NK-92 treated with Interleukin-12 subunit alpha and Interleukin-12 subunit beta, amount 100 ng/mL, for 24 hours (cell line): ENCODE measurements around the gene MUC21.
"Not testable (repeated sequence)": the region's sequence is repeated elsewhere in the genome, so short reads cannot be mapped to it uniquely, and the experiment has no call there.

Source experiments
- DNase-seq: peaks from one replicate; lab custom pipeline; 2025; lab: John Stamatoyannopoulos, UW

Gene MUC21

DNA sequence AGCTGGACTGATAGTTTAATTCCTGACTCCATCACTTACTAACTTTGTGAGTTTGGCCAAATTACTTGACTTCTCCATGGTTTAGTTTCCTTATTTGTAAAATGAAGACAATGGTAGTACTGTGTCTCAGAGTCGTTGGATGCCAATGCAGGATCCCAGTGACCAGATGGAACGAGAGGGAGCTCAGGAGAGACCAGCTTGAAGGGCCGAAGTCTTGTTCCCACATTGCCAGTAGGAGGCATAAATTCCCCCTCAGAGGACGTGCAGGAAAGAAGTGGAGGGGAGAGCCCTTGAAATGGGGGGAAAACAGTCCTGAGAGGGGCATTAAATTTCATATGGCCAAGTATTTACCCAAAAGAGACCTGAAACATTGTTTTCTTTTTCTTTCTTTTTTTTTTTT lies 24.6 kb downstream of the MUC21 start:
- no peak for DNase-seq

DNA sequence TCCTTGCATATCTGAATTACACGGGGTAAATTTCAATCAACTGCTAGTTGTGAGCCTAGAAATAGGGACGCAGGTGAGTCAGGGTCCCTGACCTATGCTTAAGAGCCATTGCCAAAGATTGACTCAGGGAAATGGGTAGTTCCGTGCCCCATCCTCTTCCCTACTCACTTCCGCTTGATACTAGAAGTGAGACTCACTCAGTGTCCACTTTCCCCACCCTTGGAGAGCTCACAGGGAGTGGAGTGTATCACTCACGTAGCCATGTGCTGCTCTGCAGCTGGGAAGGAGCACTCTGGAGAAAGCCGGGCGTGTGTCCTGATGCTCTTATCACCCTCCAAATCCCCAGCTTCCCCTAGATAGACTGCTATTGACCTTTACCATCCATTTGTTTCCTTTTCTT lies 26.2 kb downstream of the MUC21 start:
- no peak for DNase-seq

DNA sequence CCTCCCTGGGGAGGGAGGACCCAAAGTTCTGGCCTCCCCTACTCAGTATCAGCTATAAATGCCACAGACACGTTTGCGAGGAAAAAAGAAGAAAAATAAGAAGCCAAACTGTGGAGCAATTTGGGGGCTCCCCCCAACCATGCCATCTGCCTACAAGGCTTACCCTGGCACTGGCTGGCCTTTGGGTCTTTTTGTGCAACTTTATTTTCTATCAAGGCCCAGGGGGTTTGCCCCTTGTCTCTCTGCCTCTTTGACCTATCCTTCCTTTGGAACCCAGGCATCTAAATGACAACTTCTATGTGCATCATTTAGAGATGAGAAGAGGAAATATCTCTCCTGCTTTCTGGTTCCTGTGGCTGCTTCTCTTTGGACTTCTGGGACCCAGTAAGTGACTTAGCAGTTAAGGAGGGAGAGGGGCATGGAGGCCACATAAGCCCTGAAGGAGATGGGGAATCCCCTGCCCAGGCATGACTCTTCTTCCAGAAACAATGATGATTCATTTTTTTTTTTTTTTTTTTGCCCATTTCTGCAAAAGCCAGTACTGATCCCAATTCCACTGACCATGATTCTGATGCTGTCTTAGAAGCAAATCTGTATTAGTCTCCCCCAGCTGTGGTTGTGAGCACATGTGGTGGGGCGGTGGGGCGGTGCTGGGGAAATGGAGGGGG lies 27.0 kb downstream of the MUC21 start, which contains the start of gene MUC22:
Gene MUC22, plus strand, starts transcription at position 82 of the 668 bp plus-strand sequence. Its CDS starts 233 bp downstream, at position 315.
- DNase-seq = no peak

DNA sequence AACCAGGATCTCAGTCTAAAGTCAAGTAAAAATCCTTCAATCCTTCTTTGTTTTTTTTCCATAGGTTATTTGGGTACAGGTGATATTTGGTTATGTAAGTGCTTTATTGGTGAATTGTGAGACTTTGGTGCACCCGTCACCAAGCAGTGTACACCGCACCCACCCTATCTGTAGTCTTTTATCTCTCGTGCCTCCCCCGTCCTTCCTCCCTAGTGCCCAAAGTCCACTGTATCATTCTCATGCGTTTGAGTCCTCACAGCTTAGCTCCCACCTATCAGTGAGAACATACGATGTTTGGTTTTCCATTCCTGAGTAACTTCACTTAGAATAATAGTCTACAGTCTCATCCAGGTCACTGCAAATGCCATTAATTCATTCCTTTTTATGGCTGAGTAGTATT lies 27.6 kb downstream of the MUC21 start:
- no peak for DNase-seq

DNA sequence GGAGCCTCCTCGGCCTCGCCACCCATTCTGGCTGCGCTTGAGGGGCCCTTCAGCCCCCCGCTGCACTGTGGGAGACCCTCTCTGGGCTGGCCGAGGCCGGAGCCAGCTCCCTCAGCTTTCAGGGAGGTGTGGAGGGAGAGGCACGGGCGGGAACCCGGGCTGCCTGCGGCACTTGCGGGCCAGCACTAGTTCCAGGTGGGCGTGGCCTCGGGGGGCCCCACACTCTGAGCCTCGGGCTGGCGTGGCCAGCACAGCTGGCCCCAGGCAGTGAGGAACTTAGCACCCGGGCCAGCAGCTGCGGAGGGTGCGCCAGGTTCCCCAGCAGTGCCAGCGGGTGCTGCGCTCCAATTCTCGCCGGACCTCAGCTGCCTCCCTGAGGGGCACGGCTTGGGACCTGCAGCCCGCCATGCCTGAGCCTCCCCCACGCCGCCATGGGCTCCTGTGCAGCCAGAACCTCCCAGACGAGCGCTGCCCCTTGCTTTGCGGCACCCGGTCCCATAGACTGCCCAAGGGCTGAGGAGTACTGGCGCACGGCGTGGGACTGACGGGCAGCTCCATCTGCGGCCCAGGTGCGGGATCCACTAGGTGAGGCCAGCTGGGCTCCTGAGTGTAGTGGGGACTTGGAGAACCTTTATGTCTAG lies 33.3 kb downstream of the MUC21 start:
- no peak for DNase-seq

DNA sequence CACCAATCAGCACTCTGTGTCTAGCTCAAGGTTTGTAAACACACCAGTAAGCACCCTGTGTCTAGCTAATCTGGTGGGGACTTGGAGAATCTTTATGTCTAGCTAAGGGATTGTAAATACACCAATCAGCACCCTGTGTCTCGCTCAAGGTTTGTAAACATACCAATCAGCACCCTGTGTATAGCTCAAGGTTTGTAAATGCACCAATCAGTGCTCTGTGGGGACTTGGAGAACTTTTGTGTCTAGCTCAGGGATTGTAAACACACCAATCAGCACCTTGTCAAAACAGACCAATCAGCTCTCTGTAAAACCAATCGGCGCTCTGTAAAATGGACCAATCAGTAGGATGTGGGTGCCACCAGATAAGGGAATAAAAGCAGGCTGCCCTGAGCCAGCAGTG lies 33.9 kb downstream of the MUC21 start:
- not testable (repeated sequence) for DNase-seq

DNA sequence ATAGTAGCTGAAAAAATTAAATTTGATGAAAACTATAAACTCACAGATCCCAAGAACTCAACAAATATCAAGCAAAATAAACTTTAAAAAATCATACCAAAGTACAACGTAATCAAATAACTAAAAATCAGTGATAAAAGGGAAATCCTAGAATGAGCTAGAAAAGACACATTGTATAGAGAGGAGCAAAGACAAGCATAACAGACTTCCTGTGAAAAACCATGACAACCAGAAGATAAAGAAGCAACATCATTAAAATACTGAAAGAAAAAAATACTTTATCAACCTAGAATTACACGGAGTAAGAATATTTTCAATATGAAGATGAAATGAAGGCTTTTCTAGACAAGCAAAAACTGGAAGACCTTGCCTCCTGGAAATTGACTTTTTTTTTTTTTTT lies 36.5 kb downstream of the MUC21 start:
- DNase-seq = no peak

DNA sequence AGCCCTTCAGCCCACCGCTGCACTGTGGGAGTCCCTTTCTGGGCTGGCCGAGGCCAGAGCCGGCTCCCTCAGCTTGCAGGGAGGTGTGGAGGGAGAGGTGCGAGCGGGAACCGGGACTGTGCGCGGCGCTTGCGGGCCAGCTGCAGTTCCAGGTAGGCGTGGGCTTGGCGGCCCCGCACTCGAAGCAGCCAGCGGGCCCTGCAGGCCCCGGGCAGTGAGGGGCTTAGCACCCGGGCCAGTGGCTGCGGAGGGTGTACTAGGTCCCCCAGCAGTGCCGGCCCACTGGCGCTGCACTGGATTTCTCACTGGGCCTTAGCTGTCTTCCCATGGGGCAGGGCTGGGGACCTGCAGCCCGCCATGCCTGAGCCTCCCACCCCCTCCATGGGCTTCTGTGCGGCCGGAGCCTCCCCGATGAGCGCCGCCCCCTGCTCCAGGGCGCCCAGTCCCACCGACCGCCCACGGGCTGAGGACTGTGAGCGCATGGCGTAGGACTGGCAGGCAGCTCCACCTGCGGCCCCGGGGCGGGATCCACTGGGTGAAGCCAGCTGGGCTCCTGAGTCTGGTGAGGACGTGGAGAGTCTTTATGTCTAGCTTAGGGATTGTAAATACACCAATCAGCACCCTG lies 37.2 kb downstream of the MUC21 start:
- not testable (repeated sequence) for DNase-seq

DNA sequence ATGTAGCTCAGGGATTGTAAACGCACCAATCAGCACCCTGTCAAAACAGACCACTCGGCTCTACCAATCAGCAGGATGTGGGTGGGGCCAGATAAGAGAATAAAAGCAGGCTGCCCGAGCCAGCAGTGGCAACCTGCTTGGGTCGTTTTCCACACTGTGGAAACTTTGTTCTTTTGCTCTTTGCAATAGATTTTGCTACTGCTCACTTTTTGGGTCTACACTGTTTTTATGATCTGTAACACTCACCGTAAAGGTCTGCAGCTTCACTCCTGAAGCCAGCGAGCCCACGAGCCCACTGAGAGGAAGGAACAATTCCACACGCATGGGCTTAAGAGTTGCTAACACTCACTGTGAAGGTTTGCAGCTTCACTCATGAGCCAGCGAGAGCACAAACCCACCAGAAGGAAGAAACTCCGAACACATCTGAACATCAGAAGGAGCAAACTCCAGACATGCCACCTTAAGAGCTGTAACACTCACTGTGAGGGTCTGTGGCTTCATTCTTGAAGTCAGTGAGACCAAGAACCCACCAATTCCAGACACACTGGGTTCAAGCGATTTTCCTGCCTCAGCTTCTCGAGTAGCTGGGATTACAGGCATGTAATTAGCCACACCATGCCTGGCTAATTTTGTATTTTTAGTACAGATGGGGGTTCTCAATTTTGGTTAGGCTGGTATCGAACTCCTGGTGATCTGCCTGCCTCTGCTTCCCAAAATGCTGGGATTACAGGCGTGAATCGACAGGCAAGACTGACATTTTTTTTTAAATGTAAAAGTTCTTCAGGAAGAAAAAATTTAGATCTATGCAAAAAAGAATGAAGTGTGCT lies 38.4 kb downstream of the MUC21 start:
- DNase-seq = not testable (repeated sequence)

DNA sequence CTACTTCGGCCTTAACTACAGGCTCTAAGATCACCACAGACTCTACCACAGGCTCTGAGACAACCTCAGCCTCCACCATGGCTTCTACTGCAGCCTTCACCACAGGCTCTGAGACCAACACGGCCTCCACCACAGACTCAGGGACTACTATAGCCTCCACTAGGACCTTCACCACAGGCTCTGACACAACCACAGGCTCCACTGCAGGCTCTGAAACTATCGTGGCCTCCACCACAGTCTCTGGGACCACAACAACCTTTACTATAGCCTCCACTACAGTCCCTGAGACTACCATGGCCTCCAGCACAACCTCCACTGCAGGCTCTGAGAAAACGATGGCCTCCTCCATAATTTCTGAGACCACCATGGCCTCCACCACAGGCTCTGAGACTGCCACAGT lies 42.1 kb downstream of the MUC21 start:
- DNase-seq = no peak

DNA sequence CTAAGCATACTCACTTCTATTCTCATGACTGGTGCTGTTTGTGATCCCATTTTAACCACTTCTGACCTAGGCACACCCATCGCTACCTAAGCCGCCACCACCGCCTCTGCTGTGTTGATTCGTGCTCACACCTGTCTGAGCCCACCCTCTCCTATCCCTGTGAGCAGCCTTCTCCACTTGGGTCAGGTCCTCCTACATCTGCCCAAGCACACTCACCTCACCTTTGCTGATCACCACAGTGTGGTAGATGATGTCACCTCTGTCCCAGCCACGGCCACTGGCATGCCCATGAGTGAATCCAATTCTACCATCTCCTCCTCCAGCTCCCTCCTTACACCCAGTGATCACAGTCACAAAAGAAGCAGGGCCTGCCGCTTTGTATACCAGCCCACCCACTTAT lies 47.6 kb downstream of the MUC21 start:
- DNase-seq = no peak

DNA sequence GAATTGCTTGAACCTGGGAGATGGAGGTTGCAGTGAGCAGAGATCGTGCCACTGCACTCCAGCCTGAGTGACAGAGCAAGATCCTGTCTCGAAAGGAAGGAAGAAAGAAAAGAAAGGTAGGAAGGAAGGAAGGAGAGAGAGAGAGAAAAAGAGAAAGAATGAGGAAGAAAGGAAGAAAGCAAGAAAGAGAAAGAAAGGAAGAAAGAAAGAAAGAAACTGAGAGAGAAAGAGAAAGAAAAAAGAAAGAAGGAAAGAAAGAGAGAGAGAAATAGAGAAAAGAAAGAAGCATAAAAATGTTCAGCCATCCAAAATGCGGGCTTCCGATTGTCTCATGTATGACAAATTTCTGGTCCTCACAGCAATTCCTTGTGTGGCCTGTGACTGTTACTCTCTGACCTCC lies 49.6 kb downstream of the MUC21 start:
- DNase-seq = no peak

DNA sequence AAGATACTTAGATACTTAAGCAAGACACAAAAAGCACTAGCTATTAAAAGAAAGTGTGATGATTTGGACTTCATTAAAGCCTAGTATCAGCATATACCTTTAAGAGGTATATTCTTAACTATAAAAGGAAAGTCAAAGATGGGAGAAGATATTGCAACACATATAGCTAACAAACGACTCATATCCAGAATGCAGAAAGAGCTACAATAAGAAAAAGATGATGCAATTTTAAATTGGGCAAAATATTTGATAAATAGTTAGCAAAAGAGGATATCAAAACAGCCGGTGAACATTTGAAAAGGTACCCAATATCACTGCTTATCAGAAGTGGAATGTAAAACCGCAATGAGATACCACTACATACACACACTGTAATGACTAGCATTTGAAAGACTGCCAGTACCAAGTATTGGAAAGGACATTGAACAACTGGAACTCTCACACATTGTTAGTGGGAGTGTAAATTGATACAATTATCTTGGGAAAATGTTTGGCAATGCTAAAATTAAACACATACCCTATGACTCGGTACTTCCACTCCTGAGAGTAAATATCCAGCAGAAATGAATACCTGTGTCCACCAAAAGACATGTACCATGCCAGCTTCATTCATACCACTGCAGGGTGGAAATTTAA lies 52.5 kb downstream of the MUC21 start:
- DNase-seq = no peak

DNA sequence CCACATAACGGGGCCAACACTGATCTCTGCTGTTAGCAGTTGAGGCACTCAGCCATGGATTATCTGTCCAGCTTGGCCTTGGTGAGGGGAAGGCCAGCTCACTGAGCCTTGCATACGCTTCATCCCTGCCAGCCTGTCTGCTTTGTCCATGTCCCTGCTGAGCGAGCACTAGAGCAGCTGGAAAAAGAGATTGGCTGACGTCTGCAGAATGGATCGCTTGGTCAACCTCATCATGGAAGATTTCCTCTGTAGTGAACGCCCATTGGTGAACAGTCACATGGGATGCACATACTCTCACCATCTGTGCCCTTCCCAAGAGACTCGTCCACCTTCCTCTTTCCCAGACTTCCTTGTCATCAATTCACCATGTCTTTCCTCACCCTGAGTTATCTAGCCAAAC lies 53.7 kb downstream of the MUC21 start:
- no peak for DNase-seq

DNA sequence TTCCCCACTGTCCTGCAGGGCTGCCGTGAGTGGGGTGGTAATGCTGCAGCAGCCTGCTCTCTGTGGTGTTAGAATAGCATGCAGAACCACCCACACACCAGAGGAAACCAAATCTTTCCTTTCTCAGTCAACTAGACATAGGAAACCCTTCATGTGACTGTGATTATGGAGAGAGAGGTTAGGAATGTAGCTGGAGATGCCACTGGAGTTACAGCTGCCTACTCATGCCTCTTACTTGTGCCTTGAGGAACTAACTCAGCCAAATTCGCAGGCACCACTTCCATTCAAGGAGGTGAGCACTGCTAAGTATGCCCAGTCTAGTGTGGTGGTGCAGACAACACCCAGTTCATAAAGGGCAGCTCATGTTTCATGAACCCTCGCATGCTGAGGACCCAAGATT lies 54.2 kb downstream of the MUC21 start:
- DNase-seq = no peak

DNA sequence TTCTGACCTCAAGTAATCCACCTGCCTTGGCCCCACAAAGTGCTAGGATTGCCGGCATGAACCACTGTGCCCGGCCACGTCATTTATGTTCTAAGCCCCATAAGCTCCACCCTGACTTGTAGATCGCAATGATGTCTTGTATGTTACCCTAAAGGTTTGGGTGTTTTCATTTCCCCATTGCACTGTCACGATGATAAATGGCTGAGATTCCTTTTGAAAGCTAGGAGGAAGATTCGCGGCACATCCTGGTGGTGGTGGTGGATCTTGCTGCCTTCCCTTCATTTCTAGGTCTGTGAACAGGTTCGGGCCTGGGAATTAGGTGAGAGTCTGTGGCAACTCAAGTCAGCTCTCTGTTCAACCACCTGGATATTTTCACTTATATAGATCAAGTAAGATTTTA lies 55.0 kb downstream of the MUC21 start:
- no peak for DNase-seq
